Measurements from ENCODE around the gene ADH5. TPM values are rescaled to one million over a fixed set of nuclear protein-coding genes. Genes with fewer than 3 reads are reported as not detected.
"Not testable (repeated sequence)": the region's sequence is repeated elsewhere in the genome, so short reads cannot be mapped to it uniquely, and the experiment has no call there.

Gene ADH5
- total and polyA plus RNA-seq, 7 donors = 59.8 to 108 (median 75.1) TPM

DNA sequence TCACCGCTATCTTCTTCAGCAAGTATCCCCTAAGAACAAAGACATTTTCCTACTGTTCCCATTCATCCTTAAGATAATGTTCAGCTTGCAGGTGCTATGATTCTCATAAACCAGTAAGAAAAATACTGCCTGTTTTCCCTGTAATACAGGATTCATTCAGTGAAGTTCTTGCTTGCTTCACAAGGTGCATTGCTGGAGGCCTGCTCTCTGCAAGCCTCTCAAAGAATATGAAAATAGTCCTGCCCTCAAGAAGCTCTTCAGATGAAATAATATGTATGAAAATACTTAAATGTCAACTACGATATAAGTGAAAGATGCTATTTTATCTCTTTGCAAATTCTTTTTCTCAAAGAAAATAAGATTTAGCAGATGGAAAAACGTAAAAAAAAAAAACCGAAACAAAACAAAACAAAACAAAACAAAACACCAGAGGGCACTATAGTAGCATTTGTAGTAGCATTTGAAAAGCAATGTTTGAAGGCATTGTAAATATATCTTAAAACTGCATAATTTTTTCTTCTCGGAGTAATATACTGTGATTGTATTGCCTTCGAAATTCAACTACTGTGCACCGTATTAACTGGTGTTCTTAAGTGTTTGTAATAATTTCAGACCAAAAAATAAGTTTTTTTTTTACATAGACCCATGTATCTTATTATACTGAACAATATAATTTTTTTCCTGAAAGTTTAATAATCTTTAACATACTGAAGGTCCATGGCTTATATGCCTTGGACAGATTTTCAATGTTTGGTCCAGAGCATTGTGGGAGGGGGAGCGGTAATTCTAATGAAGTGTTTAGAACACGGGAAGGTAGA lies 29.5 kb upstream of the ADH5 start:
- Histone ChIP-seq H3K9me3 (no peaks in the 10 kb centered on the region), H3K27me3 (ENCODE audit: insufficient read depth in 3 of 3, low read length in 2 of 3) (peaks cover 0 to 2% (median 0%) of the 10 kb centered on the region in 3 donors), H3K4me3 (no peak overlapping the region), H3K4me1 (no peaks in the 10 kb centered on the region), H3K27ac (no peak overlapping the region), H3K36me3 (ENCODE audit: insufficient read depth in 1 of 2, low read depth in 1 of 2) (no peaks in the 10 kb centered on the region)
- 42 to 62% (median 58%) methylated on average over 9 of the region's 9 CpGs for WGBS, 3 donors
- peak; percentile 44 for TF ChIP-seq CTCF (IDR thresholded peaks at IDR 0.05)
- ATAC-seq (peak in 1 of 4 donors; percentile 44), DNase-seq (no peak)
- intact Hi-C loops (cut with DNase I) = loop anchor here (1.0 to 2.0 kb wide), 3 partner anchors 287 to 345 kb away; no protein-coding TSS in a partner anchor

GRCh38 chr4:99117122-99117841 lies 28.7 kb upstream of the ADH5 start:
- intact Hi-C loops (cut with DNase I) = not testable (repeated sequence)
- 93 to 95% (median 95%) methylated on average over 25 to 29 of the region's 29 CpGs for WGBS, 3 donors

GRCh38 chr4:99109286-99109685 lies 20.7 kb upstream of the ADH5 start:
- 90 to 97% (median 91%) methylated on average over 12 of the region's 12 CpGs for WGBS, 3 donors
- H3K4me3 ChIP-seq; H3K27me3 ChIP-seq (ENCODE audit: insufficient read depth in 3 of 3, low read length in 2 of 3); DNase-seq; H3K27ac ChIP-seq; H3K36me3 ChIP-seq (ENCODE audit: insufficient read depth in 1 of 2, low read depth in 1 of 2); ATAC-seq; H3K4me1 ChIP-seq; H3K9me3 ChIP-seq; intact Hi-C loops (cut with DNase I): not testable (repeated sequence)

More at GRCh38 chr4:99117122-99117841, 28.7 kb upstream of the ADH5 start:
- not testable (repeated sequence) for H3K9me3 ChIP-seq; DNase-seq; H3K4me3 ChIP-seq; H3K4me1 ChIP-seq; H3K27me3 ChIP-seq (ENCODE audit: insufficient read depth in 3 of 3, low read length in 2 of 3); H3K27ac ChIP-seq; ATAC-seq; H3K36me3 ChIP-seq (ENCODE audit: insufficient read depth in 1 of 2, low read depth in 1 of 2)

DNA sequence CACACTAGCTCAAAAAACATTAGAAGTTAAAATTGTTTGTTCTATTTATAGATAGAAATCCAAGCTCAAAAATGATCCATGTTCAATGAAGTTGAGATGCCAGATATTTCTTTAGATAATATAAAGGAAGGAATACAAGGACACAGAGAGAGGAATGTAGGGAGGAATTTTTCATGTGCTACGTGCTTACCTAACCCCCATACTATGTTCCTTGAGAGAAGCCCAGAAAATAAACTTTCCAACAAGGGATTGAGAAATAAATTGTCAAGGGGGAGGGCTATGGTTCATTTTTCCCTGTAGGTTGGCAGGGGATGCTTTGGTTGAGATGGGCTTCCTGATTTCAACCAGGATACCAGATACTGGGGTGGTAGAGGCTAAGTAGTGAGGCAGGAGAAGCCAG lies 15.6 kb upstream of the ADH5 start:
- no peaks in the 10 kb centered on the region for H3K9me3 ChIP-seq
- no peaks in the 10 kb centered on the region for H3K4me1 ChIP-seq
- intact Hi-C loops (cut with DNase I) = no loop called here
- H3K27ac ChIP-seq = no peak overlapping the region
- no peak for ATAC-seq
- no peaks in the 10 kb centered on the region for H3K27me3 ChIP-seq (ENCODE audit: insufficient read depth in 3 of 3, low read length in 2 of 3)
- DNase-seq = no peak
- WGBS, 3 donors = 83 to 91% (median 87%) methylated on average over 1 of the region's 1 CpG
- H3K4me3 ChIP-seq = no peak overlapping the region
- H3K36me3 ChIP-seq (ENCODE audit: insufficient read depth in 1 of 2, low read depth in 1 of 2) = no peaks in the 10 kb centered on the region
- no peak for TF ChIP-seq CTCF (IDR thresholded peaks at IDR 0.05)

DNA sequence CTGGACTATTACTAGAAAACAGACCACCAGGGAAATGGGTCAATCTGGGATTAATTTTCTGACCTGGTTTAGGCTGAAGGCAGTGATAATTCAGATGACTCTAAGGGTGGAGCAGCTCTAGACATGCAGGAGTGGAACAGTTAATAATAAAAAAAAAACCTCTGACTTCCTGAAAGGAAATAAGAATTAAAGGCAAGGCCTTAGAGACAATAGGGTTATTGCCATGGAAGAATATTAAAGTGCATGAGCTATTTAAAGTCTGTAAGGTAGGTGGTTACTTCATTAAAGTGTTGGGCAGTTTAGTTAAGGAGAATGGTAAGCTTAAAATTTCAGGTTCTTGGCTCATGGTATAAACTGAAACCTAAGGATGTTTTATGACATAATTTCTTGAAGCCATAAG lies 14.6 kb upstream of the ADH5 start:
- H3K27me3 ChIP-seq (ENCODE audit: insufficient read depth in 3 of 3, low read length in 2 of 3) = no peaks in the 10 kb centered on the region
- no peak overlapping the region for H3K27ac ChIP-seq
- no peaks in the 10 kb centered on the region for H3K9me3 ChIP-seq
- H3K36me3 ChIP-seq (ENCODE audit: insufficient read depth in 1 of 2, low read depth in 1 of 2) = no peaks in the 10 kb centered on the region
- ATAC-seq (no peak), DNase-seq (no peak)
- intact Hi-C loops (cut with DNase I) = no loop called here
- H3K4me3 ChIP-seq = no peak overlapping the region
- H3K4me1 ChIP-seq = no peaks in the 10 kb centered on the region
- TF ChIP-seq CTCF (IDR thresholded peaks at IDR 0.05) = no peak
